HG03342 (cell line): ENCODE results near the gene MYCBP.
A peak's percentile ranks its signal among the peaks of the same experiment; 100 is the strongest.

ENCODE experiments used
- ATAC-seq: cut with Tn5 transposase; IDR thresholded peaks from one replicate; pipeline ENCODE4 v1.9.1; 2021; ENCODE audit warnings: mild to moderate bottlenecking, moderate library complexity; ENCODE audit not compliant: unreplicated experiment

MYCBP gene

DNA sequence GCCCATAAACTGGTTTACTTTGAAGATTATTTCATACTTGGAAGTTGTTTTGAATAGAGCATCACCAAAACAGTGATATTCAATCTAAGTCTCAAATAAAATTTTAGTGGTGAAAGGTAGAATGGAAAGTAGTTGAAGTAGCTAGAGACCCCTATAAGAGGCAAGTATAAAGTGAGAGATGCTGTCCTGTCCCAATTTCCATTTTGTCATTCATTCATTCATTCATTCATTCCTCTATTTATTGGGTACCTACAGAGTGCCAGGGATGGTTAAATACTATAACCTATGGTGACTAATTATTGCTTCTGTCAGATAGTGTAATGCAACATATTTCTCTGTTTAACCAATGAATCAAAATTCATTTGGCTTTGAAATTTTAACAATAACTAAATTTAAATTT lies 46.3 kb downstream of the MYCBP start:
- no peak for ATAC-seq

DNA sequence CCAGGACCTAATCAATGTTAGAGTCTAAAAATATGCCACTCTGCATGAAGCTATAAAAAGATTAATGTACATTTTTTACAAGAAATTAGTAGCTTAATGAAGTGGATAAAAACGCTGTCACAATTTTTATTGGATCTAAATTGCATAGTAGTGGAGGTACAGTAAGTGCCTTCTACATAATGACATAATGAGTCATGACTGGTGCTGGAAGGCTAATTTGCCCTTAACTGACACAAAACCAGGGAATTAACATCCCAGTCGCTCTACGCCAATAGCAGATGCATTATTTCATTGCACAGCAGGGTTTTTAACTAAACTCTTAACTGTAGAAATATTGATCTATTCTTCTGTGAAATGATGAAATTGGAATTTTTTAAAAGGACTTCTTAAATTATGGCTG lies 46.9 kb downstream of the MYCBP start:
- ATAC-seq: no peak

DNA sequence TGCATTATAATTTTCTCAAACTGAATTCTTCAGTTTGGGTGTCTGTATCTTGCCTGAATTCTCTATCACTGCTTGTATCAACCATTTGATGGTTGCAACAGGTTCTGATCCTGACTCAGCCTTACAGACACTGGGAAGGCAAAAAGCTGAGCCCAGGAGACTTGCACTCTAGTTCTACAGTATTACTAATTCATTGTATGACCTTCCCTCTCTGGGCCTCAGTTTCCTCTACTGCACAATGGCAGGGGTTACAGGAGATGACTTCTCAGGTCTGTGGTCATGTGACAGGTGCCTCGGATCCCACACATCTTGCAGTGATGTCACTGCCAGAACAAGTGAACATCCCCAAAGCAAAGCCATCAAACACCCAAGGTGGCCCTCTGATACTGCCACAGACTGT lies 52.3 kb downstream of the MYCBP start:
- no peak for ATAC-seq

DNA sequence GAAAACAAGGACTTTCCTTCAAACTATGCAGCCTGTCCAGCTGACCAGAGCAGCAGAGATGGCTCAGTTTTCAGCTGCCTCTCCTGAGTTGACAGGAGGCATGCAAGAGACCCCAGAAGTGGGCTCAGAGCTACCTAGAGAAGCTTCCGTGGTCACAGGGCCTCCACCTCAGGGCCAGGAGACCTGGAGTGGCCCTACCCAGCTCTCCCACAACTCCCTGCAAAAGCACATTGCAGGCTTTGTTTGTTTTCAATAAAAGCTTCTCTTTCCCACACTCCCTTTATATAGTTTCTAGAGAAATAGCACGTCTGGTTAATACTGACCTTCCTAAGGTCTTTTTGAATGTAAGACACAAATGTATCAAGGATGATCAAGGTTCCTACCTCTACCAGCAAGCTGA lies 53.6 kb downstream of the MYCBP start:
- ATAC-seq: no peak

DNA sequence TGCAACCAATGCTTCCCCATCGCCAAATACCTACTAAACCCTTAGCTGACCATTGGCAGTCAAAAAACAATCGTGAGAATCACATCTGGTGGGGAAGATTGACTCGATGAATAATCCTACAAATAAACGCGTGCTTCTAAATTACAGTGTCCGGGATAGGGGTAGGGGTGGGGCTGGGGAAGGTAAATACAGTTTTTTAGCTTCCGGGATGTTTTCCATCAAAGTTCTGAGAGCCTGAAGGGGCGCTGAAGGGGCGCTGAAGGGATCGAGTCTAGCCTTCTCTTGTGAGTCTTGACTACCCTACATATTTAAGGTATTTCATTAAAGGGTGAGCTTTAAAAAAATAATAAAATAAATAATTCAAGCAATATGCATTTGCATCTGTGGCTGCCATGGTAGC lies 54.1 kb downstream of the MYCBP start:
- no peak for ATAC-seq

DNA sequence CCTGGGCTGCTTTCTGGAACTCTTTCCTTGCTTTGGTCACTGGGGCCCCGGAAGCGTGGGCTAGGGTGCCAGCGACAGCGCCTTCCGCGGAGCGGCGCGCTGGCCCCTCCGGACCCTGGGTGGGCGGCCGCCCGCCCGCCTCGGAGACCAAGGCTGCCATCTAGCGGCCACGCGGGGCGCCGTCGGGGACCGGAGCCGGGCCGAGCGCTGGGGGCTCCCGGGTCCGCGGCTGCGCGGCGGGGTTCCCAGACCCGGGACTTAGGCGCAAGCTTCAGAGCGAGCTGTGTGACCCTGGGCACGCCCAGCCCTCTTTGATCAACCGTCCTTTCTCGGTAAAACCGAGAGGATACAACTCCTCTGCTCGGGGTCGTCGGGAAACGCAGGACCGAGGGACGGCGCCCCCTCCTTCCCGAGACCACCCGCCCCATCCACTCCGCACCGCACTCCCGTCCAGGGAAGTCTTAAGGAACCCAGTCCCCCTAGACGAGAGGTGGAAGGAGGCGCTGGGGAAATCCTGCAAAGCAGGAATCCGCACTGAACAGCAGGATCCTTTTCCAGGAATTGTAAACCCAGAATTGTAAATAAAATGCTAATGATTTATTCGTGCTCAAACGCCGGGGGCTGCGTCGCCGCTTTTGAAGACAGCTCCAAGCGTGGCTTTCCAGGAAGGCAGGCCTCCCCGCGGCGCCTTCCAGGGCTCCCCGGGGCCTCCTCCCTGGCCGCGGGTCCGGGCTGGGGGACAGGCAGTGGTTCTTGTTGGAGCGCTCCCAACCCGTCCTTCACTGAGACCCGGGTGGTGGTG lies 54.8 kb downstream of the MYCBP start:
- no peak for ATAC-seq

DNA sequence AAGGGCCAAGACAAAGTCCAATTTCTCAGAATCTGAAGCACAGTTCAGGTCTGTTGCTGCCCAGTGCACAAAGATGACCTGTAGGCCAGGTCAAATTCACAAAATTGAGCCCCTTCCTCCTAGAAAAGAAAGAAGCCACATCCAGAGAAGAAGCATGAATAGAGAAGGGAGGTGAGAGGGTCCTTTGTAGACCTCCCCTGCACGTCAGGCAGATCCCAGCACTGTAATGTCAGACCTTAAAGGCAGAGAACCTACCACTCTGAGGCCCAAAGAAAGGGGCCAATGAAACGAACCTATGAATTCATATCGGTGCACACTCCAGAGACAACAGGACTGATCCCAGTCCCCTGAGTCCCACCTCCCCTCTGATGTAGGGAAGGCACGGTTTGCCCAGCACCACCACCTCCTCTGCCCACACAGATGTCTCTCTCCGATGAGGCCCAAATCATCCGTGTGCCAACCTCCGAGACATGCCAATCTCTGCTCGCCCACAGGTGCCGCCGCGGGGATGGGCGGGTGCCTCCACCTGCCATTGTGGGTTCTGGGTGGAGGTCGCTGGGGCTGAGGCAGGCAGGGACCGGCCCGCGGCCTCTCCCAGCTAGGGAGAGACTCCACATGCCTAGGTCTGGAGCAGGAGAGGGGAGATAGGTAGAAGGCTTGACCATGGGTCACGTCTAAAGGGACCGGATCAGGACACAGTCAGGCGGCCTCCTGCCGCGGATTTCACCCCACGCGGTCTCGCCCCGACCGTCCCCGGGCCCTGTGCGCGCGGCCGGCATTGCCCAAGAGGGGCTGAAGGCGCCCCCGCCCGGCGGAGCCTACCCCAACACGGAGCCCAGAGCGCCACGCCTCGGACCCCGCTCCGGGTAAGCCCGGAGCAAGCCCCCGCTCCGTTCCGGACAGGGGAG lies 55.6 kb downstream of the MYCBP start:
- ATAC-seq: no peak

DNA sequence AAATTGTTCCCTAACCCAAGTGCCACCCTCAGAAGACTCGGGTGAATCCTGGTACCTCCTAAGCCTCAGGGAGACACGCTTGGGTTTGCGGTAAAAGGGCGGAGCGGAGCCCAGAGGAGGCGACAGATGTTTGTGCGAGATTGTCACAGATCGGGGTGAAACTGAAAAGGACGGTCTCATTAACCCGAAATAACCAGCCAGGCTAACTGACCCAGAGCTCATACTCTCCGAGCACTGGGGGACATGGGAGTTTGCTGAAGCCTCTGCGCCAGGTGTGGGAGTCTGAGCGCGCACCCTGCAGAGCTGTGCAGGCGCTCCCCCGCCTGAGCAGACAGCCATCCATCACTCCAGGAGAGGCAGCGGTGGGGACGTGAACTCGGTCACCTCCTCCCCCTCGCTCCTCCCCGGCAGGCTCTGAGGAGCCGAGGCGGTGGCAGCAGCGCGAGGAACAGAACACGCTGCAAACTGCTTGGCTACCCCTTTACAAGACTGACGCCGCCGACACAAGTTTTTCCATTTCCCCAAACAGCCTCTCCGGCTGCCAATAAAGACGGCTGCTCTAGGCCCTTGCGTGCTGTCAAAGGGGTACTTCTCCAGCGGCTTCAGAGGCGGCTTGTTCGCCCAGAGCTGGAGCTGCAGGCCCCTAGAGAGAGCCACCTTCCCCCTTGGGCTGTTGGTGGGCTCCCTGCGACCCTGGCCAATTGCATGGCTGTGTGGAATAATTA lies 57.1 kb downstream of the MYCBP start:
- ATAC-seq: peak; percentile 70

DNA sequence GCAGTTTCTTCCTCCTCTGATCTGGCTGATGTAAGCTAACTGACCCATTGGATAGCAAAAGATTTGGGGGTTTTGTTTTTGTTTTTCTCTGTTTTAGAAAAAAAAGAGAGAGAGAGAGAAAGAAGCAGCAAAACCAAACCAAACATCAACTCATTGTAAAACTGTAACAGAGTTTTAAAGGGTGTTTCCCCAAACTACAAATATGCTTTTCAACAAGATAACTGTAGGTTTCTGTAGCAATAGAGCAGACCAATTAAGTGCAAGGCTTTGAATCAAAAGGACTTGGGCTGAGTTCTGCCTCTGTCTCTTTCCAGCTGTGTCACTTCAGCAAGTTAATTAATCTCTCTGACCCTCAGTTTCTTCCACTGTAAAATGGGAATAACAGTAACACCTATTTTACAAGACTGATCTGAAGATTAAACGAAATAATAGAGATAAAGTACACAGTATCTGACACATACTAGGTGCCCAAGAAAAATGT lies 58.1 kb downstream of the MYCBP start:
- ATAC-seq: no peak

DNA sequence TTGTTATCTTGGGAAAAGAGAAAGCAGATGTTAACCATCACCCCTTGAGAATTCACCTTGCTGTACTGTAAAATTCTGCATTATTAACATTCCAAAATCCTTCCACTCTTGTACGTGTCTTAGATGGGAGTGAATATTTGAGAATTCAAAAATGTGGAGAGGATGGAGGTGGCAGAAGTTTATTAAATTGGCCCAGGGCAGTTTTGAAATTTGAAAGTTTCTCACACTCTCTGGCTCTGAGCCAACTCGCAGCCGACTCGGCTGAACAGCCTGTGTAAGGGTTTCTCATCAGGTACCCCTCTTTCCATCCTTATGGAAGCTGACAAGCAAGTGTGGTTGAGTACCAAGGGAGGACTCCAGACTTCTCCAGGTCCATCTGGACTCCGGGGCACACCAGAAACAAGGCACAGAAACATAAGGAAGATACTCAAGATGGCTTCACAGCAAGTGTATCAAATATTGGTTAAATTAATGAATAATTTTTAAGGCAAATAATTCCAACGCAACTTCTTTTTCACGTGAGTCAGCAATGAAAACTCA lies 58.6 kb downstream of the MYCBP start:
- ATAC-seq: no peak

DNA sequence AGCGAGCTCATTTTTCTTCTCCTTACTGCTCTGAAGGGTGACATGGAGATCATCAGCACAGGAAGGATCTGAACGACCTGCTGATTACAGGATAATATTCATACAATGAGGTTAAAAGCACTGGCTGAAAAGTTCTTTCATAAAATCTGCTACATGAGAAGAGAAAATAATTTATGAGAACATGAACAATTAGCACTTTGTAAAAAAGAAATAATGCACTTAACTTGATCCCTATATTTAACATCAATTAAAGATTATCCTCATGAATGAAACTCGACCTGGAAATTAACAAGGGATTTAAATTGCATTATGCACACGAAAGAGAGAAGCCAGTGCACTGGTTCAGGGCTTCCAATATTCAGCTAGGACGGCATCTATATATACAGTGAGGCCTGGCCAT lies 60.2 kb downstream of the MYCBP start:
- ATAC-seq: no peak
